B cell (primary cell): ENCODE results near the gene RASD1. TPM values are rescaled to one million over a fixed set of nuclear protein-coding genes. Genes with fewer than 3 reads are reported as not detected.

Source experiments
- ATAC-seq: fragments of 200-7000 bp; cut with Tn5 transposase; one replicate; pipeline ENCODE4 v1.10.0; 2021; ENCODE audit warnings: low read depth, mild to moderate bottlenecking, moderate number of reproducible peaks, moderate library complexity
- CTCF ChIA-PET: fragments of 350-600 bp; sonication (Branson Sonifier 250); formaldehyde crosslinking; loops from one replicate; lab custom pipeline; 2021; ENCODE audit warnings: antibody characterized with exemption, inconsistent platforms; lab: Charles Lee
- POLR2A ChIA-PET: fragments of 350-600 bp; sonication (Branson Sonifier 250); formaldehyde crosslinking; loops from one replicate; lab custom pipeline; 2021; ENCODE audit warnings: antibody characterized with exemption; lab: Charles Lee
- DNase-seq: peaks from one replicate; pipeline ENCODE4 v3.0.0; 2013
- H2AFZ ChIP-seq: 2 replicates; pipeline ENCODE4 v1.6.1; 2012; ENCODE audit warnings: mild to moderate bottlenecking, low read depth, low read length; ENCODE audit not compliant: insufficient read depth, poor library complexity, severe bottlenecking
- H3K27ac ChIP-seq, 2 donors: 1 replicate in 1 of 2; 2 replicates in 1 of 2; pipeline ENCODE4 v1.5.1; 2012 to 2013; ENCODE audit warnings: low read length in 2 of 2, mild to moderate bottlenecking in 2 of 2, moderate library complexity in 1 of 2
- H3K27me3 ChIP-seq, 4 experiments: fragments of 200-600 bp in 1 of 4; sonication (generic) in 1 of 4; replicated peaks in 1 of 4; 1 replicate in 2 of 4; 2 replicates in 2 of 4; pipeline versions ENCODE4 v1.6.1 to v1.7.0; 2013 to 2016; ENCODE audit warnings: low read length in 3 of 4, mild to moderate bottlenecking in 2 of 4, mixed read lengths in 1 of 4, moderate library complexity in 1 of 4; ENCODE audit not compliant: insufficient read depth in 4 of 4, control insufficient read depth in 3 of 4; ENCODE audit errors: control extremely low read depth in 1 of 4
- H3K36me3 ChIP-seq, 2 experiments: replicated peaks in 1 of 2; 1 replicate in 1 of 2; 2 replicates in 1 of 2; pipeline versions ENCODE4 v1.6.1 to v1.7.1; 2013; ENCODE audit warnings: low read length in 1 of 2; ENCODE audit not compliant: insufficient read depth in 2 of 2, control insufficient read depth in 1 of 2; ENCODE audit errors: control extremely low read depth in 1 of 2, extremely low read depth in 1 of 2
- H3K4me1 ChIP-seq, 2 donors: fragments of 200-600 bp in 1 of 2; sonication (generic) in 1 of 2; 1 replicate in 1 of 2; 2 replicates in 1 of 2; pipeline versions ENCODE4 v1.5.1 to v1.6.1; 2013 to 2017; ENCODE audit warnings: low read length in 2 of 2; ENCODE audit not compliant: control insufficient read depth in 2 of 2, insufficient read depth in 2 of 2
- H3K4me2 ChIP-seq: replicated peaks from 2 replicates; pipeline ENCODE3; 2012; ENCODE audit warnings: mild to moderate bottlenecking, low read depth, low read length; ENCODE audit not compliant: poor library complexity, severe bottlenecking
- H3K4me3 ChIP-seq, 5 experiments: fragments of 200-600 bp in 1 of 5; sonication (generic) in 1 of 5; 1 replicate in 3 of 5; 2 replicates in 2 of 5; pipeline versions ENCODE4 v1.5.1 to v1.7.0; 2011 to 2016; ENCODE audit warnings: low read length in 4 of 5, mild to moderate bottlenecking in 4 of 5, low read depth in 2 of 5, control low read depth in 1 of 5, moderate library complexity in 1 of 5; ENCODE audit not compliant: insufficient read depth in 1 of 5; ENCODE audit errors: control extremely low read depth in 1 of 5, extremely low read depth in 1 of 5
- H3K79me2 ChIP-seq: fragments of 200-600 bp; sonication (generic); one replicate; pipeline ENCODE4 v1.6.0; 2016; ENCODE audit warnings: low read length; ENCODE audit not compliant: control insufficient read depth, insufficient read depth
- H3K9ac ChIP-seq: fragments of 200-600 bp; sonication (generic); 2 replicates; pipeline ENCODE4 v1.6.1; 2017; ENCODE audit warnings: mild to moderate bottlenecking, low read length, moderate library complexity
- H3K9me3 ChIP-seq, 3 donors: one replicate each; pipeline versions ENCODE4 v1.6.1 to v1.7.1; 2013; ENCODE audit warnings: low read length in 2 of 3; ENCODE audit not compliant: control insufficient read depth in 2 of 3, insufficient read depth in 1 of 3; ENCODE audit errors: control extremely low read depth in 1 of 3
- H4K20me1 ChIP-seq: 2 replicates; pipeline ENCODE4 v1.6.0; 2012; ENCODE audit warnings: mild to moderate bottlenecking, low read length; ENCODE audit not compliant: insufficient read depth, control insufficient read depth, poor library complexity, severe bottlenecking
- H3K27ac Mint-ChIP-seq: one replicate; pipeline ENCODE4 v1.8.0; 2021; ENCODE audit warnings: mixed read lengths
- H3K27me3 Mint-ChIP-seq: one replicate; pipeline ENCODE4 v1.8.0; 2021; ENCODE audit warnings: mixed read lengths
- H3K4me1 Mint-ChIP-seq: one replicate; pipeline ENCODE4 v1.8.0; 2021; ENCODE audit warnings: mixed read lengths
- H3K4me3 Mint-ChIP-seq: one replicate; pipeline ENCODE4 v1.8.0; 2021; ENCODE audit warnings: mixed read lengths
- H3K9me3 Mint-ChIP-seq: one replicate; pipeline ENCODE4 v1.8.0; 2022; ENCODE audit warnings: mixed read lengths; ENCODE audit not compliant: insufficient read depth
- EZH2 ChIP-seq: IDR thresholded peaks from 2 replicates; pipeline ENCODE4 v1.6.1; 2012; ENCODE audit warnings: borderline replicate concordance, low read depth, mild to moderate bottlenecking, moderate library complexity, low read length; ENCODE audit not compliant: insufficient read depth, poor library complexity, severe bottlenecking
- WGBS: methylation state at CpG from one replicate; pipeline ENCODE4 v1.1.5; 2013; ENCODE audit warnings: missing lambda C conversion rate; ENCODE audit not compliant: insufficient coverage; 5-methylcytosine and 5-hydroxymethylcytosine counted together
- intact Hi-C: fragments of 100-400 bp; cut with micrococcal nuclease; formaldehyde crosslinking; loops from one replicate; pipeline ENCODE4 v1.10.0; 2022
- polyA plus RNA-seq: library from polyadenylated mRNA; depleted of rRNA; stranded (reverse); fragments of >200 nt; gene quantifications from 2 replicates; pipeline ENCODE4 v1.2.3, GENCODE V29; 2012
- total RNA-seq, 2 donors: library from RNA; stranded (reverse); fragments of 120-200 nt in 1 of 2; gene quantifications; 1 replicate in 1 of 2; 2 replicates in 1 of 2; pipeline versions ENCODE4 v1.2.3 to v1.2.4, GENCODE V29; 2013 to 2022
- TF ChIP-seq, protein P1 (sequence below): fragments of 200-600 bp; IDR thresholded peaks from one replicate; pipeline ENCODE4 v1.8.0; 2022; ENCODE audit warnings: antibody characterized with exemption, mild to moderate bottlenecking

Gene RASD1
- total and polyA plus RNA-seq, 2 donors (not counting 1 experiment from before 2014, with no cell fraction given), result 0.95 to 3.2 TPM

DNA sequence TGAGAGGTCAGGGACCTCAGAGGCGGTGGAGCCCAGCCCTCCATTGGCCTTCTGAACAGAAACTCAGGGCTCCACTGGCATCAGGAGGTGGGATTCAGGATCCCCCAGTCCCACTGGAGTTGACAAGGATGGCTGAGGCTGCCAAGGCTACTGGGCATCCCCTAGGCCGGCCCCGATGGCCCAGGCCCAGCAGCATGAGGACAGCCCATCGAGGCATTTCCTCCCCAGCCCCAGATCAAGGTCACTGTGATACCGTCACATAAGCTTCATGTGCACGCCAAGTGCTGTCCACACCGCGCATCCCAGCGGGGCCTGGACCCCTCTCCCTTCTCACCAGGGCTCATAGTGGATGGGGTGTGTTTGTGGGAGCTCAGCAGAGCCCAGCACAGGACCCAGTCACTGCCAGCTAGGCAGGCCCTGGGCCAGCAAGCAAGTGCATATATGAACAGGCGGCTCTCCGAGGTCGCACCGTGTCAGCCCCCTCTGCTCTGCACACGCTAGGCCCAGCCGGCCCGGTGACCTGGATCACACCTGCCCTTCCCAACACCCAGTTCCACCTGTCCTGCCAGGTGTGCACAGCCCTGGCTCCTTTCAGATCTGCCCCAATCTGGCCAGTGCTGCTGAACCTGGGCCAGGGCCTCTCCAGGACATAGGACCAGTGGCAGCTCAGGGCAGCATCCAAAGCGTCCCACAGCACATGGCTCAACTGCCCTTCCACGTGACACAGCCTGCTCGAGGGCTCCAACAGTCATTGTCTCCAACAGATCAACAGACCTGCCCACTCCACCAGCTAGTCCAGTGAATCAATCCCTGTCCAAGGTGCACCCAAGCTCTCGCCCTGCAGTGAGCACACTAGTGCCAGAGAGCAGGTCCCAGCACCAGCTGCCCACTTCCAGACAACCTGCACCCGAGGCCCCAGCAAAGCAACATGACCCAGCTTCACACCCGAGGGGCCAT lies 32.8 kb upstream of the RASD1 start:
- Mint-ChIP-seq H3K4me3 (no peak overlapping the region), H3K27me3 (no peaks in the 10 kb centered on the region), H3K4me1 (no peaks in the 10 kb centered on the region), H3K9me3 (no peaks in the 10 kb centered on the region), H3K27ac (no peak overlapping the region)
- CTCF ChIA-PET, result interaction anchor here (1.1 kb wide), 1 partner anchor 32 kb away, joined by 3 read pairs; no protein-coding TSS in a partner anchor
- Histone ChIP-seq H3K4me1 (no peaks in the 10 kb centered on the region), H3K36me3 (no peaks in the 10 kb centered on the region), H3K4me3 (no peak overlapping the region), H2AFZ (no peak overlapping the region), H3K27me3 (no peaks in the 10 kb centered on the region), H3K79me2 (peaks cover 7% of the 10 kb centered on the region), H4K20me1 (no peaks in the 10 kb centered on the region), H3K4me2 (no peak overlapping the region), H3K9me3 (no peaks in the 10 kb centered on the region), H3K9ac (no peak overlapping the region), H3K27ac (no peak overlapping the region)
- ATAC-seq (no peak), DNase-seq (no peak)
- POLR2A ChIA-PET, result no interaction called here
- WGBS, result 93% methylated on average over 17 of the region's 22 CpGs
- TF ChIP-seq EZH2, result no peak
- TF ChIP-seq, protein P1, sequence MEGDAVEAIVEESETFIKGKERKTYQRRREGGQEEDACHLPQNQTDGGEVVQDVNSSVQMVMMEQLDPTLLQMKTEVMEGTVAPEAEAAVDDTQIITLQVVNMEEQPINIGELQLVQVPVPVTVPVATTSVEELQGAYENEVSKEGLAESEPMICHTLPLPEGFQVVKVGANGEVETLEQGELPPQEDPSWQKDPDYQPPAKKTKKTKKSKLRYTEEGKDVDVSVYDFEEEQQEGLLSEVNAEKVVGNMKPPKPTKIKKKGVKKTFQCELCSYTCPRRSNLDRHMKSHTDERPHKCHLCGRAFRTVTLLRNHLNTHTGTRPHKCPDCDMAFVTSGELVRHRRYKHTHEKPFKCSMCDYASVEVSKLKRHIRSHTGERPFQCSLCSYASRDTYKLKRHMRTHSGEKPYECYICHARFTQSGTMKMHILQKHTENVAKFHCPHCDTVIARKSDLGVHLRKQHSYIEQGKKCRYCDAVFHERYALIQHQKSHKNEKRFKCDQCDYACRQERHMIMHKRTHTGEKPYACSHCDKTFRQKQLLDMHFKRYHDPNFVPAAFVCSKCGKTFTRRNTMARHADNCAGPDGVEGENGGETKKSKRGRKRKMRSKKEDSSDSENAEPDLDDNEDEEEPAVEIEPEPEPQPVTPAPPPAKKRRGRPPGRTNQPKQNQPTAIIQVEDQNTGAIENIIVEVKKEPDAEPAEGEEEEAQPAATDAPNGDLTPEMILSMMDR, result no peak
- intact Hi-C loops, result no loop called here

DNA sequence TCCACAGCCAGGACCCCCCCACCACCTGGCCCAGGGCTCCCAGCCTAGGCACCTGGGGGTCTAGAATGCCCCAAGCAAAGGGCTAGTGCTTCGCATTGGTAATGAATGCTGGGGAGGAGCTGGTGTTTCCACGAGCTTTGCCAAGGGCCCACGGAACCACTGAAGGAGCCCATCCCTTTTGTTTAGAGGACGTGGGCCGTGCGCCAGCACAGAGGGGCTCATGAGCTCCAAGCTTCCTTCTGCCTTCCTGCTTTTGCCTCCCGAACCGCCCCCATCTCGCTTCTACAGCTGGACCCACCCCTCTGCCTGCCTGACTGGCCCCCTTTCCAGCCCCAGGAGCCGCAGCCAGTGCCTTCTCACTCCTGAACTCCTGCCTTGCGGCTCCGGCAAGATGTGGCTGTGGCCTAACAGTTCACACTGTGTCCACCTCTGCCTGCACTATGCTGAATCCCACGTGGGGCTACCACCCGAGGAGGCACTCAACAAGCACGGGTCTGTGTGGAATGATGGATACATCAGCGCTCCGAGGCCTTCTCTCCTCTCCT lies 31.8 kb upstream of the RASD1 start:
- no peaks in the 10 kb centered on the region for H3K36me3 ChIP-seq
- no peak overlapping the region for H3K9ac ChIP-seq
- no peak overlapping the region for H3K27ac Mint-ChIP-seq
- H3K27me3 Mint-ChIP-seq, result no peaks in the 10 kb centered on the region
- no peak for ATAC-seq
- no peaks in the 10 kb centered on the region for H3K4me1 ChIP-seq
- no peak for DNase-seq
- intact Hi-C loops, result no loop called here
- ChIA-PET POLR2A (no interaction called here), CTCF (no interaction called here)
- H3K4me1 Mint-ChIP-seq, result no peaks in the 10 kb centered on the region
- no peak overlapping the region for H2AFZ ChIP-seq
- no peaks in the 10 kb centered on the region for H4K20me1 ChIP-seq
- no peak overlapping the region for H3K4me3 ChIP-seq
- no peaks in the 10 kb centered on the region for H3K9me3 Mint-ChIP-seq
- H3K4me2 ChIP-seq, result no peak overlapping the region
- no peaks in the 10 kb centered on the region for H3K27me3 ChIP-seq
- H3K9me3 ChIP-seq, result no peaks in the 10 kb centered on the region
- 93% methylated on average over 16 of the region's 17 CpGs for WGBS
- no peak overlapping the region for H3K4me3 Mint-ChIP-seq
- no peak overlapping the region for H3K27ac ChIP-seq
- no peak for TF ChIP-seq EZH2
- TF ChIP-seq, protein P1, result no peak
- peaks cover 7% of the 10 kb centered on the region for H3K79me2 ChIP-seq
